Tibial nerve (tissue), 4 donors: Measurements from ENCODE around the gene KCNJ9. TPM values are rescaled to one million over a fixed set of nuclear protein-coding genes. Genes with fewer than 3 reads are reported as not detected.

Source experiments
- DNase-seq, 2 donors: peaks; one replicate each; pipeline ENCODE4 v3.0.0-alpha.2; 2019; ENCODE audit warnings: low spot score in 2 of 2
- H3K27ac ChIP-seq, 4 donors: fragments of 200-600 bp; sonication (generic) in 3 of 4; one replicate each; pipeline ENCODE4 v1.5.1; 2017 to 2019; ENCODE audit warnings: mild to moderate bottlenecking in 1 of 4
- H3K27me3 ChIP-seq, 2 donors: fragments of 200-600 bp; sonication (generic) in 1 of 2; one replicate each; pipeline versions ENCODE4 v1.5.1 to v1.6.0; 2017 to 2019
- H3K36me3 ChIP-seq, 3 donors: fragments of 200-600 bp; sonication (generic); one replicate each; pipeline ENCODE4 v1.5.1; 2018 to 2019
- H3K4me1 ChIP-seq, 4 donors: fragments of 200-600 bp; sonication (generic) in 3 of 4; one replicate each; pipeline ENCODE4 v1.5.1; 2017 to 2019
- H3K4me3 ChIP-seq, 4 donors: fragments of 200-600 bp; sonication (generic) in 3 of 4; one replicate each; pipeline ENCODE4 v1.5.1; 2017 to 2019; ENCODE audit warnings: mild to moderate bottlenecking in 1 of 4, moderate library complexity in 1 of 4
- H3K9me3 ChIP-seq, 4 donors: fragments of 200-600 bp; sonication (generic) in 3 of 4; one replicate each; pipeline ENCODE4 v1.5.1; 2017 to 2019
- EP300 ChIP-seq, 2 donors: sonication (generic); formaldehyde crosslinking; IDR thresholded peaks; one replicate each; pipeline ENCODE4 v1.6.1; 2017; ENCODE audit warnings: antibody characterized with exemption in 2 of 2, mild to moderate bottlenecking in 1 of 2
- POLR2A ChIP-seq, 2 donors: fragments of 450-650 bp; IDR thresholded peaks; one replicate each; pipeline ENCODE4 v1.6.1; 2017; ENCODE audit warnings: antibody characterized with exemption in 2 of 2, mild to moderate bottlenecking in 2 of 2, moderate library complexity in 2 of 2
- WGBS, 2 donors: methylation state at CpG; one replicate each; pipeline ENCODE4 v1.1.5; 2018; 5-methylcytosine and 5-hydroxymethylcytosine counted together
- total RNA-seq, 4 donors: library from RNA; depleted of rRNA; stranded (reverse); fragments of >200 nt; gene quantifications; one replicate each; pipeline ENCODE4 v1.1.0, GENCODE V29; 2016
- TF ChIP-seq, protein P1 (sequence below), 5 experiments: fragments of 200-600 bp in 3 of 5; fragments of 450-650 bp in 2 of 5; sonication (generic) in 3 of 5; IDR thresholded peaks; one replicate each; pipeline ENCODE4 v1.5.1; 2016 to 2019; ENCODE audit warnings: antibody characterized with exemption in 5 of 5, mild to moderate bottlenecking in 3 of 5, moderate library complexity in 2 of 5

The KCNJ9 gene
- total RNA-seq = under 1 TPM in 1 of 4 donors, not detected in 3; 0.60 TPM

DNA sequence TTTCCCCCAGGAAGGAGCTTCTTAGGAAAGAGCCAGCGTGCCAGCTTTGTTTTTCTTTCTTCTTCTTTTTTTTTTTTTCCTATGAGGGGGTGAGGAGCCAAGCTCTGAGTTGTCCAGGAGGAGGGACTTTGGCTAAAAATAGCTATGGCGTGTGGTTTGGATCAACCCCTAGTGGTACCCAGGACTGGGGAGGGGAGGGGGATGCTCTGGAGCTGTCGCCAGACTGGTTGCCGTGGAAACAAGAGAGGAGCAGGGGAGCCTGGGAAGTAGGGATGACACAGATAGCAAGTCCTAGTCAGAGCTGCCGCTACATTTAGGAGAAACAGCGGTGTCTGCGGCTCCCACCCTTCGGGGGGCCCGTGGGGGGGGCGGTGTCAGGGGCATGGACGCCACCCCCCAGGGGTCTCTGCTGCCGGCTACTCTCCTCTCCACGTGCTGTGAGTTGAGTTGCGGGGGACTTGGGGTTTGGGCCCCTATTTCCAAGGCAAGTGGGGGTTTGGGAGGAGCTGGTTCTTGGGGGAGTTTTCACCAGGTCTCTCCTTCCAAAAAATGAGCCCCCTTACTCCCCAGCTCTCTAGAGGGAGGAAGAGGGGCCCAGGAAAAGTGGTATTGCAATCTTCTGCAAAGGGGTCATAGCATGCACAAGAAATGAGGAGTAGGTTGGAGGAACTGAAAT, at the start of gene KCNJ9:
Gene KCNJ9 (plus strand): TSS at position 278 of the 676 bp plus-strand sequence. CDS start 2,493 bp downstream, outside the sequence.
- 18 to 19% methylated on average over 13 to 14 of the region's 14 CpGs for WGBS, 2 donors
- H3K4me1 ChIP-seq = peaks cover 0 to 24% (median 0%) of the 10 kb centered on the region in 4 donors
- TF ChIP-seq, protein P1, sequence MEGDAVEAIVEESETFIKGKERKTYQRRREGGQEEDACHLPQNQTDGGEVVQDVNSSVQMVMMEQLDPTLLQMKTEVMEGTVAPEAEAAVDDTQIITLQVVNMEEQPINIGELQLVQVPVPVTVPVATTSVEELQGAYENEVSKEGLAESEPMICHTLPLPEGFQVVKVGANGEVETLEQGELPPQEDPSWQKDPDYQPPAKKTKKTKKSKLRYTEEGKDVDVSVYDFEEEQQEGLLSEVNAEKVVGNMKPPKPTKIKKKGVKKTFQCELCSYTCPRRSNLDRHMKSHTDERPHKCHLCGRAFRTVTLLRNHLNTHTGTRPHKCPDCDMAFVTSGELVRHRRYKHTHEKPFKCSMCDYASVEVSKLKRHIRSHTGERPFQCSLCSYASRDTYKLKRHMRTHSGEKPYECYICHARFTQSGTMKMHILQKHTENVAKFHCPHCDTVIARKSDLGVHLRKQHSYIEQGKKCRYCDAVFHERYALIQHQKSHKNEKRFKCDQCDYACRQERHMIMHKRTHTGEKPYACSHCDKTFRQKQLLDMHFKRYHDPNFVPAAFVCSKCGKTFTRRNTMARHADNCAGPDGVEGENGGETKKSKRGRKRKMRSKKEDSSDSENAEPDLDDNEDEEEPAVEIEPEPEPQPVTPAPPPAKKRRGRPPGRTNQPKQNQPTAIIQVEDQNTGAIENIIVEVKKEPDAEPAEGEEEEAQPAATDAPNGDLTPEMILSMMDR (IDR thresholded peaks at IDR 0.05) = no peak
- no peak for TF ChIP-seq POLR2A (IDR thresholded peaks at IDR 0.05)
- TF ChIP-seq EP300 (IDR thresholded peaks at IDR 0.05) = no peak
- H3K9me3 ChIP-seq = no peaks in the 10 kb centered on the region
- H3K27me3 ChIP-seq = peaks cover 0 to 48% of the 10 kb centered on the region in 2 donors
- no peak for DNase-seq
- no peak within 1 kb of the TSS for H3K4me3 ChIP-seq
- no peak within 1 kb of the TSS for H3K27ac ChIP-seq
- no peaks in the 10 kb centered on the region for H3K36me3 ChIP-seq

DNA sequence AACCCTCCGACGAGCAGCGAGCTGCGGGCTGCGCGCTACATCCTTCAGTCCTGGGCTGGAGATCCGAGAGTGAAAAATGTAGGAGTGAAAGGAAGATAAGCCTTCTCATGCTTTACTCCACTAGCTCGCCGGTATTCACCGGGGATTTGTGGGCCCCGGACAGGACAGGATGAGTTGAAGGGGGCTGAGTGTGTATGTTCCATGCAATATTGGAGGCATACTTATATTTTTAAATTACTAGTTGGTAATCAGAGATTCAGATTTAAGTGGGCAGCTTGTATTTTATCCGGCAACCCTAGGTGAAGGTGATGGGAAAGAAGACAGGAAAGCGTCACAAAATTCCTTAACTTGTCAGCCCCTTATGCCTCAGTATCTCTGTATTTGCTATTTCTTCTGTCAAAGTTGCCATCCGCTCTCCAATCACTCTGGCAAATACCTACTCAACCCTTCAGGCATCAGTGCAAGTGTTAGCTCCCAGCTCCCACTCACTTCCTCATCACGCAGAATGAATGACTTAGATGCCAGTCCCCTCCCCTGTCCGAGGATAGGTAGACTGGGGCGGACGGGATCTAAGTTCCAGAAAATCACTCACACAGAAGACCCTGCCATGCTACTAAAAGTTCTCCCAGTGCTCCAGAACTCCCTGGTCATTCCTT, 49.0 kb upstream of the KCNJ9 start:
- peak overlapping the region in 3 of 4 donors; percentile 53 to 80 (median 71) for H3K27ac ChIP-seq
- no peaks in the 10 kb centered on the region for H3K9me3 ChIP-seq
- DNase-seq = no peak
- no peaks in the 10 kb centered on the region for H3K27me3 ChIP-seq
- H3K36me3 ChIP-seq = no peaks in the 10 kb centered on the region
- TF ChIP-seq EP300 (IDR thresholded peaks at IDR 0.05) = no peak
- TF ChIP-seq, protein P1 (IDR thresholded peaks at IDR 0.05) = peak in 1 of 5 experiments; percentile 1
- WGBS, 2 donors = 1 to 2% methylated on average over 18 of the region's 18 CpGs
- H3K4me3 ChIP-seq = peak overlapping the region; percentile 52 to 72 (median 65)
- peaks cover 0 to 34% (median 12%) of the 10 kb centered on the region in 4 donors for H3K4me1 ChIP-seq

DNA sequence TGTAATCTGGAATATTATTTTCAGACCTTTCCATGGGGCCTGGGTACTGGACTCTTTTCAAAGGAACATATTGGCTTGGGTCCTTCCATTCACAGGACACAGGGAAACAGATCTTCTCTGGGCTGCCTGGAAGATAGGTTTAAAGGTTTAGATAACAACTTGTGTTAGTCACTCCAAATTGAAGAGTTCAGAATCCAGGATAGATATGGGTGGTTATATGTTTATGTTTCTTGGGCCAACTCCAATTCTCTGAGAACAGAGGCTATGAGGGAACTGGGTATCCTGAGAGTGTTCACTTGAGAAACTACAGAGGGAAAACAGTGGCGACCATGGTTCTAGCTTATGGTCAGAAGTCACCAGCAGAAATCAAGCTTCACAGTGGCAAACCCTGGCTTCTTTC, 40.9 kb upstream of the KCNJ9 start:
- WGBS, 2 donors = 76 to 100% methylated on average over 1 of the region's 1 CpG
- no peaks in the 10 kb centered on the region for H3K9me3 ChIP-seq
- TF ChIP-seq, protein P1 (IDR thresholded peaks at IDR 0.05) = no peak
- TF ChIP-seq POLR2A (IDR thresholded peaks at IDR 0.05) = no peak
- TF ChIP-seq EP300 (IDR thresholded peaks at IDR 0.05) = no peak
- H3K36me3 ChIP-seq = peaks cover 0 to 27% (median 0%) of the 10 kb centered on the region in 3 donors
- H3K27me3 ChIP-seq = no peaks in the 10 kb centered on the region
- no peak for DNase-seq
- no peak overlapping the region for H3K4me3 ChIP-seq
- H3K4me1 ChIP-seq = peaks cover 0 to 6% (median 0%) of the 10 kb centered on the region in 4 donors
- no peak overlapping the region for H3K27ac ChIP-seq

DNA sequence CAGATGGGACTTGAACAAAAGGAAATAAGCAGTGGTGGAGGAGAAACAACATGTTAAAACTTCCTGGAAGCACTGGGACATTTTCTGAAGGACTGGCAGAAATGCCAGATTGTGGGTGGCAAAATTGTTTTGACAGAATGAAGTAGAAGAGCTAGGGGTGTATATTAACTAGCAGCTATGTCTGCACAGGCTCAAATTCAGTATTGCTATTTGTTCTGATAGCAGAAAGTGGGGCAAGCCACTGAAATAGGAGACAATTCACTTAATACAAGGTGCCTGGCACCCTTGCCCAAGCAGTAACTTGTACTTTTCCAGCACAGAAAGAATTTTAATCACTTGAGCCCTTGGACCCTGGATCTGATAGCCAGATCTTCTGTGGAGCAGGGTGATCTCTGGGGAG, 37.8 kb upstream of the KCNJ9 start:
- Histone ChIP-seq H3K27me3 (no peaks in the 10 kb centered on the region), H3K4me1 (peaks cover 0 to 33% (median 15%) of the 10 kb centered on the region in 4 donors), H3K27ac (peak overlapping the region in 1 of 4 donors; percentile 14), H3K36me3 (peaks cover 0 to 18% (median 0%) of the 10 kb centered on the region in 3 donors), H3K9me3 (no peaks in the 10 kb centered on the region), H3K4me3 (no peak overlapping the region)
- no peak for DNase-seq
- no peak for TF ChIP-seq EP300 (IDR thresholded peaks at IDR 0.05)
- TF ChIP-seq POLR2A (IDR thresholded peaks at IDR 0.05) = no peak
- TF ChIP-seq, protein P1 (IDR thresholded peaks at IDR 0.05) = no peak

DNA sequence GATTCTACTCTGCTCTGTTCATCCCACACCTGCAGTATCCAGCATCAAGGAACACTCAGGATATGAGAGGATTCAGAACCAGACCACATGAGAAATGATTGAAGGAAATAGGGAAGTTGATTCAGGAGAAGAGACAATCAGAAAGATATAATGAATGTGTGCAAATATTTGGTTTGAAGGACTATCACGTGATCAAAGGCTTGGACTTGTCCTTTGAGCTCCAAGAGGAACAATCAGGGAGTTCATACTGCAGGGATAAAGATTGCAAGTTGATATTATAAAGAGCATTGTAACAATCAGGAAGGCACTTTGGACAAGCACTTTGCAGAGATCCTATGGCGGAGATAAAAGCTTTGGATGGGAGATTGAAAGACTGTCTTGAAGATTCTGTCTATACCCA, 35.7 kb upstream of the KCNJ9 start:
- Histone ChIP-seq H3K9me3 (no peaks in the 10 kb centered on the region), H3K27me3 (no peaks in the 10 kb centered on the region), H3K4me3 (no peak overlapping the region), H3K27ac (peak overlapping the region in 2 of 4 donors; percentile 61 to 74), H3K36me3 (peaks cover 0 to 17% (median 0%) of the 10 kb centered on the region in 3 donors), H3K4me1 (peaks cover 0 to 40% (median 15%) of the 10 kb centered on the region in 4 donors)
- no peak for TF ChIP-seq POLR2A (IDR thresholded peaks at IDR 0.05)
- TF ChIP-seq, protein P1 (IDR thresholded peaks at IDR 0.05) = no peak
- TF ChIP-seq EP300 (IDR thresholded peaks at IDR 0.05) = no peak
- 58 to 59% methylated on average over 2 of the region's 2 CpGs for WGBS, 2 donors
- DNase-seq = no peak
